Measurements from ENCODE around the gene RBM43.
A peak's percentile ranks its signal among the peaks of the same experiment; 100 is the strongest.
"Not testable (repeated sequence)": the region's sequence is repeated elsewhere in the genome, so short reads cannot be mapped to it uniquely, and the experiment has no call there.

Gene RBM43

GRCh38 chr2:151267537-151267936, 5.9 kb upstream of the RBM43 start:
- DNase-seq: no peak

- DNase-seq: no peak
Observed at GRCh38 chr2:151265991-151266390, 4.3 kb upstream of the RBM43 start.

- no peak for DNase-seq
Observed at GRCh38 chr2:151264157-151264825, 2.6 kb upstream of the RBM43 start.

- DNase-seq: no peak
Observed at GRCh38 chr2:151262629-151263028, 966 bp upstream of the RBM43 start.

- no peak for DNase-seq
Observed at GRCh38 chr2:151261977-151262291, 271 bp upstream of the RBM43 start.

- no peak for DNase-seq
Observed at GRCh38 chr2:151260573-151261230, 961 bp downstream of the RBM43 start.

- no peak for DNase-seq
Observed at GRCh38 chr2:151258121-151258520, 3.5 kb downstream of the RBM43 start.

- DNase-seq: no peak
Observed at GRCh38 chr2:151252646-151253045, 9.0 kb downstream of the RBM43 start.

- no peak for DNase-seq
Observed at GRCh38 chr2:151251012-151251411, 10.7 kb downstream of the RBM43 start.

- DNase-seq: no peak
Observed at GRCh38 chr2:151247432-151247831, 14.2 kb downstream of the RBM43 start.

- DNase-seq: no peak
Observed at GRCh38 chr2:151246152-151246551, 15.5 kb downstream of the RBM43 start.

- DNase-seq: no peak
Observed at GRCh38 chr2:151243468-151243867, 18.2 kb downstream of the RBM43 start.

GRCh38 chr2:151241224-151241623, 20.4 kb downstream of the RBM43 start:
- no peak for DNase-seq

- no peak for DNase-seq
Observed at GRCh38 chr2:151240433-151240832, 21.2 kb downstream of the RBM43 start.

- DNase-seq: no peak
Observed at GRCh38 chr2:151239624-151240023, 22.0 kb downstream of the RBM43 start.

- peak; percentile 44 for DNase-seq
Observed at GRCh38 chr2:151238527-151239487, 22.9 kb downstream of the RBM43 start.

GRCh38 chr2:151237422-151238025, 24.1 kb downstream of the RBM43 start:
- DNase-seq: no peak

- not testable (repeated sequence) for DNase-seq
Observed at GRCh38 chr2:151233760-151234159, 27.9 kb downstream of the RBM43 start.

GRCh38 chr2:151233288-151233687, 28.4 kb downstream of the RBM43 start:
- not testable (repeated sequence) for DNase-seq

- no peak for DNase-seq
Observed at GRCh38 chr2:151230627-151231140, 31.0 kb downstream of the RBM43 start.

- DNase-seq: no peak
Observed at GRCh38 chr2:151228847-151229512, 32.7 kb downstream of the RBM43 start.

GRCh38 chr2:151217343-151217742, 44.3 kb downstream of the RBM43 start:
- no peak for DNase-seq

All from CD4-positive, alpha-beta T cell treated with Interleukin-17A for 4 hours (primary cell).